Measurements from ENCODE around the gene LAMA5.

The LAMA5 gene

DNA sequence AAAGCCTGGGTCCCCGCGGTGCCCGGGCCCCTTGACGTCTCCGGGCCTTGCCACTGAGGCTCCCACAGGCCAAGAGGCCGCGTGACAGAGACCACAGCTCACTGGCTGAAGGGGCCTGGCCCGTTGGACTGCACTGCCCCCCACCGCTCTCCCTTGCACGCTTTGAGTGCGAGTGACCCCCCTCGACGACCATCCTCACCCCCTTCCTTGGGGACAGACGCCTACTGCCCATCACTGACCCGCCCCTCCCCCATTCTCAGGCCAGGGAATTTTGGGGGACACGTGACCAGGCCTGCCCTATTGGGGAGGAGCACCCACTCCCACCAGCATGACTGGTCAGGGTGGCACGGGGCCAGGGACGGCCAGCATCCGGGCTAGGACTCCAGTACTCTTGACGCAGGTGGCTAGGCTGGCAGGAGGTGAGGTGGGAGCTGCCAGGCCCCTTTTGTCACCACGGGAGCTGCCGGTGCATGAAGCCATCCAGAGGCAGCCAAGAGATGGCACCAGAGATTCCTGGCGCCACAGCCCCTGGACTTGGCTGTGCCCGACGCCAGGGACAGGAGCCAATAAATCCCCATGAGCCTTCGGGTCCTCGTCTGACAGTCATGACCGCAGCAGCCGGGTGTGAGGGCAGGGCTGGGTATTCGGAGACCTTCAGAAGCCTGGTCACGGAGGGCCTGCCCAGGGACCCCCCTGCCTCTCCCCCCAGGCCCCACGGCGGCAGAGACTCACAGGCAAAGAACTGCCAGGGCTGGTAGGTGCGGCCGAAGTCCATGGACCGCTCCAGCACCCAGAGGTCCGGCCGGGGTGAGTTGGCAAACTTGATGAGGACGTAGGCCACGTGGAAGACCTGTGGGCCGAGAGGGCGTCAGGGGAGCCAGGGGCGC is 14.5 kb downstream of the LAMA5 start:
- no peaks in the 10 kb centered on the region for H3K27me3 ChIP-seq (replicated peaks; ENCODE audit: control insufficient read depth, insufficient read depth, low read length)
- H3K9me3 ChIP-seq (ENCODE audit: control insufficient read depth, low read length) = peaks cover 3% of the 10 kb centered on the region
- H3K36me3 ChIP-seq (ENCODE audit: control insufficient read depth, insufficient read depth, low read length, severe bottlenecking) = no peaks in the 10 kb centered on the region
- H3K9ac ChIP-seq (ENCODE audit: low read length) = no peak overlapping the region
- H3K4me1 ChIP-seq (ENCODE audit: control insufficient read depth, insufficient read depth, low read length) = peaks cover 29% of the 10 kb centered on the region
- no peak for DNase-seq (ENCODE audit: low read depth)
- H3K4me3 ChIP-seq (ENCODE audit: low read length) = no peak overlapping the region

DNA sequence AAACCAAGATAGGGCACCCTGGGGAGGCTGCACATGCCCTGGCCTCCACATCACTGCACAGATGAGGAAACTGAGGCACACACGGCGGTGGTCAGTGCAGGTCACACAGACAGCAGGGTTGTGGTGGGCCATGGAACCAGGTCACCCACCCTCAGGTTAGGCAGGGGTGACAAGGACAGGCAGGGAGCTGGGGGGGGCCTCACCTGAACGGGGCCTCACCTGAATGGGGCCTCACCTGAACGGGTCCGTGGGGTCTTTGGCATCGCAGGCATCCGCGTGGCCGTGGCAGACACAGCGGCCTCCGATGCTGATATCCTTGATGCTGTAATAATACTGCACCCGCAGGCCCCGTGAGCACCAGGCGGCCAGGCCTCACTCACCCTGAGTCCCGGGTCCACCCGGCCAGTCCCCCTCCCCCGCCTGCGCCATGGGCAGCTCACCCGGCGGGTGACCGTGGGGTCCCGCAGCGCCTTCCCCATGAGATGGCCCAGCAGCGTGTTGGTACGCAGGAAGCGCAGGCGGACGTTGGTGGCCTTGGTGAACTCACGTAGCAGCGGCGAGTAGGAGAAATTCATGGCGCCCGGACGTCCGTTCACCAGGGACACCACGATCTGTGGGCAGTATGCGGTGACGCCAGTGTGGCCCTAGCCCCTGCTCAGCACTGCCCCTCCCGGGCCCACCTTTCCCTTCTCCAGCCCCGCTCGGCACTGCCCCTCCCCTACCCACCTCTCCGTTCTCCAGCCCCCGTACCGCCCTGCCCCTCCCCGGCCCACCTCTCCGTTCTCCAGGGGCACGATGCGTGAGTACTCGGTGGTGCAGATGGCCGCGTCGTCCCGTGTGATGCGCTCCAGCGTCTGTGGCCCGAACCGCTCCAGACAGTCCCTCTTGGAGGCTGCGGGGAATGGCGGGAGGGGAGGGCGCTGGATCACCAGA is 15.4 kb downstream of the LAMA5 start:
- Histone ChIP-seq H3K36me3 (ENCODE audit: control insufficient read depth, insufficient read depth, low read length, severe bottlenecking) (no peaks in the 10 kb centered on the region), H3K9ac (ENCODE audit: low read length) (no peak overlapping the region), H3K9me3 (ENCODE audit: control insufficient read depth, low read length) (peaks cover 3% of the 10 kb centered on the region), H3K27me3 (replicated peaks; ENCODE audit: control insufficient read depth, insufficient read depth, low read length) (no peaks in the 10 kb centered on the region), H3K4me1 (ENCODE audit: control insufficient read depth, insufficient read depth, low read length) (peaks cover 20% of the 10 kb centered on the region), H3K4me3 (ENCODE audit: low read length) (no peak overlapping the region)
- DNase-seq (ENCODE audit: low read depth) = no peak

DNA sequence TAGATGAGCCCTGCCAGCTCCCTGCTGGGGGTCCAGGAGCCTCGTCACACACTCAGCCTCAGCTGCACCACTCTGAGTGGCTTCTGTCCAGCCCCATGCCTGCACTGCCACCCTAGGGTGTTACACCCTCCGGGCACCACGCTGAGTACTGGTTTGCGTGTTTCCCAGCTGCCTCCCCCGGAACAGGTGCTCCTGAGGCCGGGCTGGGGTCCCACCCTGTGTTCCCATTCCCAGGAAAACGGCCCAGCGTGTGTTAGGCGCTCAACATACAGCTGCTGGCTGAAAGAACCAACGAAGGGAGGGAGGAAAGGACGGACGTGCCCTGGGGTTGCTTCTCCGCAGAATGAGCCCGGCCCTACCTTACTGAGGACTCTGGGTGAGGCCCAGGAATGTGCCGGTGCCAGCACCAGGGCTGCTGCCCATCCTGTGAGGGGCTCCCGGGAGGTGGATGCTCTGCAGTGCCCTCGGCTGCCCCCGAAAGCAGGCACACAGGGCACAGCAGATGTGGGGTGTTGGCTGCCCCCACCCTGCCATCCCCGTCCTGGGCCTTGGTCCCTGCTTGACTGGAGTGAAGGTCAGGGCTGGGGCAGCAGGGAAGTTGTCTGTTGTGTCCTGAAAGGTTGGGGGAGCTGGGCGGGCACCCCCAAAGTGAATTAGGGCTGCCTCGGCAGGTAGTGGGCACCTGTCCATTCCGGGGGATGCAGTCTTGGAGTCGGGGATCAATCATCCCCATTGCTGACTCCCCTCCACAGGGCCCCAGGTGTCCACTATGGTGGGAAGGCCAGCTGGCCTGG is 16.3 kb downstream of the LAMA5 start:
- peaks cover 3% of the 10 kb centered on the region for H3K9me3 ChIP-seq (ENCODE audit: control insufficient read depth, low read length)
- H3K4me3 ChIP-seq (ENCODE audit: low read length) = no peak overlapping the region
- no peak overlapping the region for H3K9ac ChIP-seq (ENCODE audit: low read length)
- H3K36me3 ChIP-seq (ENCODE audit: control insufficient read depth, insufficient read depth, low read length, severe bottlenecking) = no peaks in the 10 kb centered on the region
- peaks cover 11% of the 10 kb centered on the region for H3K4me1 ChIP-seq (ENCODE audit: control insufficient read depth, insufficient read depth, low read length)
- H3K27me3 ChIP-seq (replicated peaks; ENCODE audit: control insufficient read depth, insufficient read depth, low read length) = no peaks in the 10 kb centered on the region
- DNase-seq (ENCODE audit: low read depth) = no peak

DNA sequence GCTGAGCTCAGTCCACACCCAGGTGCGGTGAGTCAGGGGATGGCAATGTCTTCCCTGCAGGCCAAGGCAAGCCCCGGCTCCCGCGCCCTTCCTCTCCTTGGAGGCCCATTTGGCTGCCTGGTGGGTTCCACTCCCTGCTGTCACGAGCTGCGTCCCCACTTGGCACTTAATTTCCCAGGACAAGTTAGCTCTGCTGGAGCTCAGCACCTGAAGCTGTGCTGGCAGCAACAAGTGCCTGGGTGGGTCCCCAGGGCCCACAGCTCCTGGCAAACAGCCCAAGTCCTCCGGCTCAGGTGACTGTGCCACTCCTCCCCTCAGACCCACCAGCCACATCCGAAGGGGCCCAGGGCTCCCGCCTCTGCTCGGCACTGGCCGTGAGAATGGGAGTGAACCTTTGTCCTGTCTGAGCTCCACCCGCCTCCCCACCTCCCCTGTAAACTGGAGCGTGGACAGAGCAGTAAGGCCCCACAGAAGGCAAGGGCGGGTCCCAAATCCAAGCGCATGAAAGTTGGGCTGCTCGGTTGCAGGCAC is 16.9 kb downstream of the LAMA5 start:
- H3K9me3 ChIP-seq (ENCODE audit: control insufficient read depth, low read length) = peaks cover 3% of the 10 kb centered on the region
- H3K4me3 ChIP-seq (ENCODE audit: low read length) = no peak overlapping the region
- no peak for DNase-seq (ENCODE audit: low read depth)
- no peaks in the 10 kb centered on the region for H3K36me3 ChIP-seq (ENCODE audit: control insufficient read depth, insufficient read depth, low read length, severe bottlenecking)
- H3K27me3 ChIP-seq (replicated peaks; ENCODE audit: control insufficient read depth, insufficient read depth, low read length) = no peaks in the 10 kb centered on the region
- H3K4me1 ChIP-seq (ENCODE audit: control insufficient read depth, insufficient read depth, low read length) = peaks cover 4% of the 10 kb centered on the region
- H3K9ac ChIP-seq (ENCODE audit: low read length) = no peak overlapping the region

DNA sequence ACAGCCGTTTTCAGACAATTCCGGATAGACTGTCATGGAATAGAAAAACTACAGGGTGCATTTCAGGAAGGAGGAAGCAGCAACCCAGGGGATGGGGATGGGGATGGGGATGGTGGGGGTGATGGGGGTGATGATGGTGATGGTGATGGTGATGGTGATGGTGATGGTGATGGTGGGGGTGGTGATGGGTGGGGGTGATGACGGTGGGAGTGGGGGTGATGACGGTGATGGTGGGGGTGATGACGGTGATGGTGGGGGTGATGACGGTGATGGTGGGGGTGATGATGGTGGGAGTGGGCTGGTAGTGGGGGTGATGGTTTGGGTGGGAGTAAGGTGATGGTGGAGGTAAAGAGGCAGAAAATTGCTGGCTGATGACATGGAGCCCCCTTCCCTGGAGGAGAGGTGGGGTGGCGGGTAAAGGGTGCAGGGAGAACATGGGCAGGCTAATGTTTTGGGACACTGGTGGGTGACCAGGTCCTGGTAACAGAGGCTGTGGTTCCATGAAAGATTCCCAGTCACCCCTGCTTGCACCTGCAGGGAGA is 17.5 kb downstream of the LAMA5 start:
- H3K9ac ChIP-seq (ENCODE audit: low read length) = no peak overlapping the region
- H3K4me3 ChIP-seq (ENCODE audit: low read length) = no peak overlapping the region
- peaks cover 3% of the 10 kb centered on the region for H3K9me3 ChIP-seq (ENCODE audit: control insufficient read depth, low read length)
- H3K27me3 ChIP-seq (replicated peaks; ENCODE audit: control insufficient read depth, insufficient read depth, low read length) = no peaks in the 10 kb centered on the region
- DNase-seq (ENCODE audit: low read depth) = no peak
- H3K36me3 ChIP-seq (ENCODE audit: control insufficient read depth, insufficient read depth, low read length, severe bottlenecking) = no peaks in the 10 kb centered on the region
- H3K4me1 ChIP-seq (ENCODE audit: control insufficient read depth, insufficient read depth, low read length) = no peaks in the 10 kb centered on the region

DNA sequence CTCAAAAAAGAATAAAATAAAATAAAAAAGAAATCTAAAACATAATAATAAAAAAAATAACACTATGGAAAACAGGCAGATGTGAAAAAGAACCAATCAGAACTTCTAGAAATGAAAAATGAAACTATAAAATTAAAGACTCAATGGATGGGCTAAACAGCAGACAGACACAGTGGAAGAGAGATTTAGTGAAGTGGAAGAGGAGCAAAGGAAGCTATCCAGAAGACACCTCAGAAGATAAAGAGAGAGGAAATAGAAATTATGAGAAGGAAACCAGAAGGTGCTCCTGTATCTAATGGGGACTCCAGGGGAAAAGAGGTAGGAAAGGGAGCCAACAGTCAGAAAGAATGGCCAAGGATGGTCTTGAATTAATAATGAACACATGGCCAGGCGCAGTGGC is 18.5 kb downstream of the LAMA5 start:
- no peaks in the 10 kb centered on the region for H3K36me3 ChIP-seq (ENCODE audit: control insufficient read depth, insufficient read depth, low read length, severe bottlenecking)
- H3K9me3 ChIP-seq (ENCODE audit: control insufficient read depth, low read length) = peaks cover 3% of the 10 kb centered on the region
- no peak overlapping the region for H3K9ac ChIP-seq (ENCODE audit: low read length)
- no peaks in the 10 kb centered on the region for H3K4me1 ChIP-seq (ENCODE audit: control insufficient read depth, insufficient read depth, low read length)
- DNase-seq (ENCODE audit: low read depth) = no peak
- no peaks in the 10 kb centered on the region for H3K27me3 ChIP-seq (replicated peaks; ENCODE audit: control insufficient read depth, insufficient read depth, low read length)
- no peak overlapping the region for H3K4me3 ChIP-seq (ENCODE audit: low read length)

DNA sequence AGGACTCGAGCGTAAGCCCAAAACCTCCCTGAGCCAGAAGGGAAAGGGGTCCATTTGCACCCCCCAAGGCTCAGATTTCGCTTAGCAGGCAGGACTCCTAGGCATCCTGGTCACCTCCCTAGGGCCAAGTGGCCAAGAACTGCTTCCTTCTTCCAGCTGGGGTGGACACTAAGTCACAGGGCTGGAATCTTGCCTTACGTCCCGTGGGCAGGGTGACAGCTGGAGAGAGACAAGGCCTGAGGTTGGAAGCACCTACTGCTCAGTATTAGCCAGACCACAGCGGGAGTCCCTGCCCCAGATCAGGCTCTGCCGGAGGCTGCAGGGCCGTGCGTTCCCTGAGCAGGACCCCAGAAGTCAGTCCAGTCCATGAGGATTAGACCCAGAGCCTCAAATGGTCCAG is 19.7 kb downstream of the LAMA5 start:
- H3K4me3 ChIP-seq (ENCODE audit: low read length) = no peak overlapping the region
- H3K36me3 ChIP-seq (ENCODE audit: control insufficient read depth, insufficient read depth, low read length, severe bottlenecking) = no peaks in the 10 kb centered on the region
- no peak overlapping the region for H3K9ac ChIP-seq (ENCODE audit: low read length)
- H3K27me3 ChIP-seq (replicated peaks; ENCODE audit: control insufficient read depth, insufficient read depth, low read length) = no peaks in the 10 kb centered on the region
- no peak for DNase-seq (ENCODE audit: low read depth)
- H3K9me3 ChIP-seq (ENCODE audit: control insufficient read depth, low read length) = peaks cover 3% of the 10 kb centered on the region
- H3K4me1 ChIP-seq (ENCODE audit: control insufficient read depth, insufficient read depth, low read length) = no peaks in the 10 kb centered on the region

GRCh38 chr20:62347151-62347404 is 20.0 kb downstream of the LAMA5 start:
- Histone ChIP-seq H3K36me3 (ENCODE audit: control insufficient read depth, insufficient read depth, low read length, severe bottlenecking) (no peaks in the 10 kb centered on the region), H3K9ac (ENCODE audit: low read length) (no peak overlapping the region), H3K9me3 (ENCODE audit: control insufficient read depth, low read length) (peaks cover 3% of the 10 kb centered on the region), H3K4me1 (ENCODE audit: control insufficient read depth, insufficient read depth, low read length) (no peaks in the 10 kb centered on the region), H3K4me3 (ENCODE audit: low read length) (no peak overlapping the region), H3K27me3 (replicated peaks; ENCODE audit: control insufficient read depth, insufficient read depth, low read length) (no peaks in the 10 kb centered on the region)
- no peak for DNase-seq (ENCODE audit: low read depth)

- Histone ChIP-seq H3K27me3 (replicated peaks; ENCODE audit: control insufficient read depth, insufficient read depth, low read length) (no peaks in the 10 kb centered on the region), H3K4me3 (ENCODE audit: low read length) (no peak overlapping the region), H3K9me3 (ENCODE audit: control insufficient read depth, low read length) (peaks cover 3% of the 10 kb centered on the region), H3K4me1 (ENCODE audit: control insufficient read depth, insufficient read depth, low read length) (no peaks in the 10 kb centered on the region), H3K9ac (ENCODE audit: low read length) (no peak overlapping the region), H3K36me3 (ENCODE audit: control insufficient read depth, insufficient read depth, low read length, severe bottlenecking) (no peaks in the 10 kb centered on the region)
- DNase-seq (ENCODE audit: low read depth) = no peak
Measured at GRCh38 chr20:62346398-62347150, 20.5 kb downstream of the LAMA5 start.

DNA sequence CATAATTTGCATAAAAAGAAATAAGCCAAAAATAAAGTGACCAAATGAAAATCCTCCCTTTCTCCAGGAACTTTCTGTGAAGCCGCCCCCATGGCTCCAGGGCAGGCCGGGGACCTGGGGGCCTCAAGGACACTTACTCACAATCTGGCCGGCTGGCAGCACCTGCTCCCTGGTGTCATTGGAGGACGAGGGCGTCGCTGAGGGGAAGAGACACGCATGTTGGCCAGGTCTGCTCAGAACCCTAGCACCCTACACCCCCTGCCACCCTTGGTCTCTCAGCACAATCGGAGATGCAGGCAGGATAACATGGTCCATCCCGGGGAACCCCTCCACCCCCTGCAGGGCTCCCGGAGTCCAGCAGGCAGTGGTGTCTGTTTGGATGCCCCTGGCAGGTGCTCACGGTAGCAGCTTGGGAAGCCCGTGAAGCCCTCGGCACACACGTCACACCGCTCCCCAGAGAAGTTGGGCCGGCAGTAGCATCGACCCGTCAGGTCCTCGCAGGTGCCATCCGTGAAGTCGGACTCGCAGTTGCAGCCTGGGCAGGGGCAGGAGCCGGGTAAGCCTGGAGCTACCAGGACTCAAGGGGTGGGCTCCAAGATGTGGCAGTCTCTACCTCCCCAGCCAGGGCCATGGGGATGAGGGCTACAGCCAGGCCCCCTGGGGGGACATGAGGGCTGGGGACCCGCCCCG is 21.3 kb downstream of the LAMA5 start:
- H3K27me3 ChIP-seq (replicated peaks; ENCODE audit: control insufficient read depth, insufficient read depth, low read length) = no peaks in the 10 kb centered on the region
- peaks cover 9% of the 10 kb centered on the region for H3K9me3 ChIP-seq (ENCODE audit: control insufficient read depth, low read length)
- H3K36me3 ChIP-seq (ENCODE audit: control insufficient read depth, insufficient read depth, low read length, severe bottlenecking) = no peaks in the 10 kb centered on the region
- H3K4me3 ChIP-seq (ENCODE audit: low read length) = no peak overlapping the region
- H3K9ac ChIP-seq (ENCODE audit: low read length) = no peak overlapping the region
- H3K4me1 ChIP-seq (ENCODE audit: control insufficient read depth, insufficient read depth, low read length) = no peaks in the 10 kb centered on the region
- no peak for DNase-seq (ENCODE audit: low read depth)
